Measurements from ENCODE around the gene CADPS2.

DNA sequence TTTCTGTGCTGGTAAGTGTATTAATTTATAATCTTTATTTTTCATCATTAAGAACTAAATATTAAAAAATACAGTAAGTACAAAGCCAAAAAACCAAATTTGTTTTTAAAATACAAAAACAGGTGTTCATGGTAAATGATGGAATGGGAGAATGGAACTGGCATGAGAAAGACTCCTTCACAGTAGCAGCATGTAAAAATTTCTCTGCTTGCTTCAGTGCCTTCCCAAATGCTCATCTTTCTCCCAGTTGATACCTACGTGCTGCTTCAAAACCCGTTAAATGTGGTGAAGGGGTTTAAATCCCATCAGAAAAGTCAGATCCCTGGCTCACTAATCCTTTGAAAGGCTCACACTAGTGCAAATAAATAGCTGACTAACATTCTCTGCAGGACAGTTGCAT is 191.6 kb downstream of the CADPS2 start:
- TF ChIP-seq, protein P1, sequence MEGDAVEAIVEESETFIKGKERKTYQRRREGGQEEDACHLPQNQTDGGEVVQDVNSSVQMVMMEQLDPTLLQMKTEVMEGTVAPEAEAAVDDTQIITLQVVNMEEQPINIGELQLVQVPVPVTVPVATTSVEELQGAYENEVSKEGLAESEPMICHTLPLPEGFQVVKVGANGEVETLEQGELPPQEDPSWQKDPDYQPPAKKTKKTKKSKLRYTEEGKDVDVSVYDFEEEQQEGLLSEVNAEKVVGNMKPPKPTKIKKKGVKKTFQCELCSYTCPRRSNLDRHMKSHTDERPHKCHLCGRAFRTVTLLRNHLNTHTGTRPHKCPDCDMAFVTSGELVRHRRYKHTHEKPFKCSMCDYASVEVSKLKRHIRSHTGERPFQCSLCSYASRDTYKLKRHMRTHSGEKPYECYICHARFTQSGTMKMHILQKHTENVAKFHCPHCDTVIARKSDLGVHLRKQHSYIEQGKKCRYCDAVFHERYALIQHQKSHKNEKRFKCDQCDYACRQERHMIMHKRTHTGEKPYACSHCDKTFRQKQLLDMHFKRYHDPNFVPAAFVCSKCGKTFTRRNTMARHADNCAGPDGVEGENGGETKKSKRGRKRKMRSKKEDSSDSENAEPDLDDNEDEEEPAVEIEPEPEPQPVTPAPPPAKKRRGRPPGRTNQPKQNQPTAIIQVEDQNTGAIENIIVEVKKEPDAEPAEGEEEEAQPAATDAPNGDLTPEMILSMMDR (conservative IDR thresholded peaks at IDR 0.05; ENCODE audit: low read length): no peak
- TF ChIP-seq EZH2phosphoT487 (IDR thresholded peaks at IDR 0.05; ENCODE audit: borderline replicate concordance, low read depth, low read length): no peak
